ENCODE measurements around the gene MSMO1.
"Not testable (repeated sequence)": the region's sequence is repeated elsewhere in the genome, so short reads cannot be mapped to it uniquely, and the experiment has no call there.

DNA sequence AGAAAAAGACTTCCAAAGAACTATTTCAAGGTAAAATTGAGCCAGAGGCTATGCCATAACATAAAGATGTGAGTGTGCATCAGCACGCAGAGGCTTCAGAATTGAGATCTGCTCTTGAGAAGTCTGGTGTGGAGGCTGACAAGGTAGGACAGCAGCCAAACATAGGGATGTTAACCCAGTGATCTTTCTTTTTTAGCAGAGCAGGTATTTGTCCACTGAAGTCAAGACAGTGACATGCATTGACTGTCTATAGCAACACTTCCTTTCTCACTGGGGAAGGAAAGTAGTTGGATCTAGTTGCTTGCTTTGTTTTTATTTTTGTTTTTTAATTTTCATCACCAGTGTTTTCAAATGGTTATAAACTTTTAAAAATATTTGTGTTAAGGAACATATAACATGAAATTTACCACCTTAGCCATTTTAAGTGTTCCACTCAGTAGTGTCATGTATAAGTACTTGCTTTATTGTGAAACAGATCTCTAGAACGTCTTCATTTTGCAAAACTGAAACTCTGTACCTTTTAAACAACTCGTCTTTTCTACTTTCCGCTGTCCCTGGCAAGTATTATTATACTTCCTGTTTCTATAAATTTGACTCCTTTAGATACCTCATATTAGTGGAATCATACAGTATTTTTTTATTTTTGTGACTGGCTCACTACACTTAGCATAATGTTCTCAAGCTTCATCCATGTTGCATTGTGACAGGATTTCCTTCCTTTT is 40.7 kb upstream of the MSMO1 start:
- TF ChIP-seq, protein P1, sequence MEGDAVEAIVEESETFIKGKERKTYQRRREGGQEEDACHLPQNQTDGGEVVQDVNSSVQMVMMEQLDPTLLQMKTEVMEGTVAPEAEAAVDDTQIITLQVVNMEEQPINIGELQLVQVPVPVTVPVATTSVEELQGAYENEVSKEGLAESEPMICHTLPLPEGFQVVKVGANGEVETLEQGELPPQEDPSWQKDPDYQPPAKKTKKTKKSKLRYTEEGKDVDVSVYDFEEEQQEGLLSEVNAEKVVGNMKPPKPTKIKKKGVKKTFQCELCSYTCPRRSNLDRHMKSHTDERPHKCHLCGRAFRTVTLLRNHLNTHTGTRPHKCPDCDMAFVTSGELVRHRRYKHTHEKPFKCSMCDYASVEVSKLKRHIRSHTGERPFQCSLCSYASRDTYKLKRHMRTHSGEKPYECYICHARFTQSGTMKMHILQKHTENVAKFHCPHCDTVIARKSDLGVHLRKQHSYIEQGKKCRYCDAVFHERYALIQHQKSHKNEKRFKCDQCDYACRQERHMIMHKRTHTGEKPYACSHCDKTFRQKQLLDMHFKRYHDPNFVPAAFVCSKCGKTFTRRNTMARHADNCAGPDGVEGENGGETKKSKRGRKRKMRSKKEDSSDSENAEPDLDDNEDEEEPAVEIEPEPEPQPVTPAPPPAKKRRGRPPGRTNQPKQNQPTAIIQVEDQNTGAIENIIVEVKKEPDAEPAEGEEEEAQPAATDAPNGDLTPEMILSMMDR (conservative IDR thresholded peaks at IDR 0.05; ENCODE audit: low read length), result not testable (repeated sequence)
- not testable (repeated sequence) for TF ChIP-seq EZH2phosphoT487 (IDR thresholded peaks at IDR 0.05; ENCODE audit: borderline replicate concordance, low read depth, low read length)

All from OCI-LY7 (cell line).